NOMO-1 (cell line): ENCODE results near the gene TRIM72.
"Not testable (repeated sequence)": the region's sequence is repeated elsewhere in the genome, so short reads cannot be mapped to it uniquely, and the experiment has no call there.

ENCODE experiments used
- DNase-seq, 2 experiments: peaks; one replicate each; lab custom pipeline; 2025; ENCODE audit not compliant: unreplicated experiment in 2 of 2; lab: John Stamatoyannopoulos, UW

The TRIM72 gene

DNA sequence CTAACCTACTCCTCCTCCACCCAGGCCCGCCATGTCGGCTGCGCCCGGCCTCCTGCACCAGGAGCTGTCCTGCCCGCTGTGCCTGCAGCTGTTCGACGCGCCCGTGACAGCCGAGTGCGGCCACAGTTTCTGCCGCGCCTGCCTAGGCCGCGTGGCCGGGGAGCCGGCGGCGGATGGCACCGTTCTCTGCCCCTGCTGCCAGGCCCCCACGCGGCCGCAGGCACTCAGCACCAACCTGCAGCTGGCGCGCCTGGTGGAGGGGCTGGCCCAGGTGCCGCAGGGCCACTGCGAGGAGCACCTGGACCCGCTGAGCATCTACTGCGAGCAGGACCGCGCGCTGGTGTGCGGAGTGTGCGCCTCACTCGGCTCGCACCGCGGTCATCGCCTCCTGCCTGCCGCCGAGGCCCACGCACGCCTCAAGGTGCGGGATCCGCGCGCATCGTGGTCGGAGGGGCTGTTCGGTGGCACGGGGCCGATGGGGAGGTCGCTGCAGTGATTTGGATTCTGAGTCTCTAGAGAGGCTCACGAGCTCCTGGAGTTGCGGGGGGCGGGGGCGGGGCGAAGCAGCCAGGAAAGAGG is 878 bp downstream of the TRIM72 start:
- DNase-seq: no peak

DNA sequence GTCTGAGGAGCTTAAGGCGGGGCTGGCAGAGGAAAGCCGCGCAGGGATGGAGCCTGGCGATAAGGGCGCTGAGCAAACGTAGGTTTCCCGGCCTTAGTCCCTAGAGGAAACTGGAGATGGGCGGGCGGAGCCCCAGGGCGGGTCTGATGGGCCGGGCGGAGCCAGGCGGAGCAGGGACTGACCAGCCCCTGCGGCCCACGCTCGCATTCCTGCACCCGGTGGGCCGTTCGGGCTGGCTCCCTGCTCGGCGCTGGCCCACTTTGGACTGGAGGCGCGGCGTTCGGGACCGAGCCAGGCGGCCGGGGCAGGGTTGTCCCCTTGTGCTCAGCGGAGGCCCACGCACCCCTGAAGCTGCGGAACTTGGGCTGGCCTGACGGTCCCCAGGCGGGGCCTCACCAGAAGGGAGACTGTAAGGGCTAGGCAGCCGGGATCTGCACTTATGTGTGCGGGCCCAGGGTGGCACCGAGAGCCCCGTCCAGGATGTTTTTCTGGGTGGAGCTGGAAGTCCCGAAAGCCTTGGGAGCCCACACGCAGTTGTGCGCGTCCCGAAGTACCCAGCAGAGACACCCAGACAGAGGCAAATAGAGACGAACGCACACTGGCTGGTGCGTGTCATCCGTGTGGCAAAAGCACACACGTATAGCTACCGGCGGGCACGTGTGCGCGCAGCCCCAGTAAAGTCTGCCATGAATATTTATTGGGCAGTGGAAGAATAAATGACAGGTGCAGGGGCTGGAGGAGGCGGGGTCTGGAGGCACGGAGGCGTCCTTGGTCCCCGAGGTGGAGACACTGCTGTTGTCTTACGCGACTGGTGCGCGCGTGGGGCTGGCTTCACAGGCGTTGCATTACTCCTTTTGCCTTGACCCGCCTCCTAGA is 1.6 kb downstream of the TRIM72 start:
- no peak for DNase-seq

DNA sequence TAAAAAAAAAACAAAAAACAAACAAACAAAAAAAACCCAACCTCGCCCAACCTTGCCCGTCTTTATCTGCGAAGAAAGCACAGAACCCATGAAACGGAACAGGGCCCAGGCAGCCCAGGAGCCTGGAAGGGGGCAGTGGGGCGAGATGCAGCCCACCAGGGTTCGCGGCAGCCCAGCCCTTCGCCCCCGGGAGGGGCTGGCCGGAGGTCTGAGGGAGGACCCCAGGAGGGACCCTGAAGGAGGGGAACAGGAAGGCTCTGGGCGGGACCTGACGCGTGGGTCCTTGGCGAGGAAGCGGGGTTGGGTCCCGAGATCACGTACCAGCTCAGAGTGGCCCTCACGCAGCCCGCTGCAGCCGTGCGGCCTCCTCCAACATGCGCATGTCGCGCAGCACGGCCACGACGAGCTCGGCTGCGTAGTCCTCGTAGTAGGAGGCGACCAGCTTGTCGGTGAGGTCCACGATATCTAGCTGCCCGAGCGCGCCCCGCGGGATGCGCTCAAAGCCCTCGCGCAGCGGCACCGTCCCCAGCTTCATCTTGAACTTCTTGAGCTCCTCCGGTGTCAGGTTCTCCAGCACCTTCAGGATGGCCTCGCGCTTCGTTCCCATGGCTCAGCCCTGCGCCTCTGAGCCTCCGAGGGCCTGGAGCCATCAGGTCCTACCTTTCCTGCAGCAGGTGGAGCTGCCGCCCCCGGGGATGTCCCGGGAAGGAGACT is 2.7 kb downstream of the TRIM72 start, which contains the start of gene PYDC1:
Gene PYDC1 (minus strand): TSS at position 714 of the 714 bp plus-strand sequence. CDS start 107 bp downstream, at position 607.
- no peak for DNase-seq

DNA sequence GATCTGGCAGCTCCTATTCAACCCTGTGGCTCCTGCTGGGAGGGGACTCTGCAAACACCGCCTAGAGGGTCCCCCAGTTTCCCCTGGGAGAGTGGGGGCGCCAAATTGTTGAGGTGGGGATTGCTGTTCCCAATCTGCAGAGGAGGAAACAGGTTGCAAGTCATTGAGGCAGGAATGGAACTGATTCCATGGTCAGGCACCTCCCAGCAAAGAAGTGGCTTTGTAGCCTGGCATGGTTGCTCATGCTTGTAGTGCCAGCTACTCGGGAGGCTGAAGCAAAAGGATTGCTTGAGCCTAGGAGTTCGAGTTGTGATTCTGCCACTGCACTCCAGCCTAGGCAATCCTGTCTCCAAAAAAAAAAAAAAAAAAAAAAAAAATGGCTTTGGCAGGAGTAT is 3.2 kb downstream of the TRIM72 start:
- no peak for DNase-seq

DNA sequence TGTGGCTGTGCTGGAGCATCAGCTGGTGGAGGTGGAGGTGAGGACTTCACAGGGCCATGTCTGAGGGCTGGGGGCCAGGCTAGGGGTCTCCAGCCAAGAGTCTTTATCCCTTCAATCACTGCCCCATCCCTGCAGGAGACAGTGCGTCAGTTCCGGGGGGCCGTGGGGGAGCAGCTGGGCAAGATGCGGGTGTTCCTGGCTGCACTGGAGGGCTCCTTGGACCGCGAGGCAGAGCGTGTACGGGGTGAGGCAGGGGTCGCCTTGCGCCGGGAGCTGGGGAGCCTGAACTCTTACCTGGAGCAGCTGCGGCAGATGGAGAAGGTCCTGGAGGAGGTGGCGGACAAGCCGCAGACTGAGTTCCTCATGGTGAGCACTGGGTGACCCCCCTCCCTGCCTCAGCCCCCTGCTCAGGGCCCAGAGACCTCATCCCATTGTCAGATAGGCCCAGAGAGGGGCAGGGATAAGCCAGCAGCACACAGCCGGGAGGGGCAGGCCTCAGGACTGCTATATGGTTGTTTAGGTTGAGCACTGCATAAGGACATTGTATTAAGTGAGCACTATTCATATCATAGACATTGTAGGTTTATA is 5.3 kb downstream of the TRIM72 start:
- DNase-seq: no peak

DNA sequence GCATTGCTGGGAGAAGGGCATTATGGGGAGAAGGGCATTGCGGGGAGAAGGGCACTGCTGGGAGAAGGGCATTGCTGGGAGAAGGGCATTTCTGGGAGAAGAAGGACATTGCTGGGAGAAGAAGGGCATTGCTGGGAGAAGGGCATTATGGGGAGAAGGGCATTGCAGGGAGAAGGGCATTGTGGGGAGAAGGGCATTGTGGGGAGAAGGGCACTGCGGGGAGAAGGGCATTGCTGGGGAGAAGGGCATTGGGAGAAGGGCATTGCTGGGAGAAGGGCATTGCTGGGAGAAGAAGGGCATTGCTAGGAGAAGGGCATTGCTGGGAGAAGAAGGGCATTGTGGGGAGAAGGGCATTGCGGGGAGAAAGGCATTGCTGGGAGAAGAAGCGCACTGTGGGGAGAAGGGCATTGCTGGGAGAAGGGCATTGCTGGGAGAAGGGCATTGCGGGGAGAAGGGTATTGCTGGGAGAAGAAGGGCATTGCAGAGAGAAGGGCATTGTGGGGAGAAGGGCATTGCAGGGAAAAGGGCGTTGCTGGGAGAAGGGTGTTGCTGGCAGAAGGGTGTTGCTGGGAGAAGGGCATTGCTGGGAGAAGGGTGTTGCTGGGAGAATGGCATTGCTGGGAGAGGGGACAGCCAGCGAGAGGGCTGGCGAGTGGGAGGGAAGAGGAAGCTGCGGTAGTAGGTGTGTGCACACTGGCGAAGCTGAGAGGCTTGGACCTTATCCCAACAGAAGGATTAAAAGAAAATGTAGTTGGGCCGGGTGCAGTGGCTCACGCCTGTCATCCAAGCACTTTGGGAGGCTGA is 7.6 kb downstream of the TRIM72 start:
- no peak for DNase-seq

DNA sequence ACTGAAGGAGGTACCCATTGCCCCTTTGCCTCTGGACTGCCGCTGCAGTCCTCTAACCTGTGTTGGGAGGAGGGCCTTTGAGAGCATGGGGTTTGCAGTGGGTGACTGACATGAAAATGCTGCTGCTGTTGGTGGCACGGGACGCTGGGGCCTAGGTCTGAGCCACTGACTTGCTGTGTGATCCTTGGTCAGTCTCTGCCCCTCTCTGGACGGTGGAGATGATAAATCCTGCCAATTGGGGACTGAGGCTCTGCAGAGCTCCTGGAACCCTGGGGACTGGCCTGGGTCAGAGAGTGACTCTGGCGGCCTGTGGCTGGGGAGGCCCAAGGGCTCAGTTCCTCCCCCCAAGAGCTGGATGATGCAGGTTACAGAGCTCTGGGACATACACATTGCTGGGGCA is 9.1 kb downstream of the TRIM72 start:
- no peak for DNase-seq

DNA sequence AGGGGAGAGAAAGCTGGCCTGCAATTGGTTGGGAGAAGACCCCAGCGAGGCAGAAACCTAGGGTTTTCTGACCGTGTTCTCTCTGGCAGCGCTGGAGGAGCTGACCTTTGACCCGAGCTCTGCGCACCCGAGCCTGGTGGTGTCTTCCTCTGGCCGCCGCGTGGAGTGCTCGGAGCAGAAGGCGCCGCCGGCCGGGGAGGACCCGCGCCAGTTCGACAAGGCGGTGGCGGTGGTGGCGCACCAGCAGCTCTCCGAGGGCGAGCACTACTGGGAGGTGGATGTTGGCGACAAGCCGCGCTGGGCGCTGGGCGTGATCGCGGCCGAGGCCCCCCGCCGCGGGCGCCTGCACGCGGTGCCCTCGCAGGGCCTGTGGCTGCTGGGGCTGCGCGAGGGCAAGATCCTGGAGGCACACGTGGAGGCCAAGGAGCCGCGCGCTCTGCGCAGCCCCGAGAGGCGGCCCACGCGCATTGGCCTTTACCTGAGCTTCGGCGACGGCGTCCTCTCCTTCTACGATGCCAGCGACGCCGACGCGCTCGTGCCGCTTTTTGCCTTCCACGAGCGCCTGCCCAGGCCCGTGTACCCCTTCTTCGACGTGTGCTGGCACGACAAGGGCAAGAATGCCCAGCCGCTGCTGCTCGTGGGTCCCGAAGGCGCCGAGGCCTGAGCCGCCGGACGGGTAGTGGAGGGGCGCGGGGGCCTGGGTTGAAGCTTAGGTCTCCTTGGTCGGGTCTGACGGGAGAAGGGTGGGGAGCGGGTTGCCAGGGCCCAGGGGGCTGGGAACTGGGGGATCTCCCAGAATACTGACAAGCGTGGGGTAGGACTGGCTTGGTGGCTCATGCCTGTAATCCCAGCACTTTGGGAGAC is 10.4 kb downstream of the TRIM72 start:
- no peak for DNase-seq

DNA sequence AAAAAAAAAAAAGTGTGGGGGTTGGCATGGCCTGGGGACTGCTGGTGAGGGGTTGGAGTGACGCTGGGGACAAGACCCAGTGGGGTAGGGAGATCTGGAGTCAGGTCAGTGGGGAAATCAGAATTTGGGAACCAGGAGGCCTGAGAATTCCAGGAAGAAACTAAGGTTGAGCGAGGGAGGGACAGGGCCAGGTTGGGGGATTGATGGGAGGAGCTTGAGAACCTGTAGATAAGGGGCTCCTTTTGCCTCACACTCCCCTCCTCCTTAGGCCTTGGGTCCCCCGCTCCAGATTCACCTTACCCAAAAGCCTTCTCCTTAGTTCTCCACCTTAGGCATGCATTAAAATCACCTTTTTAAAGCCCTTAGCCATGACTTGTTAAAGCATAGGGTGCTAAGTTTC is 11.3 kb downstream of the TRIM72 start:
- no peak for DNase-seq

DNA sequence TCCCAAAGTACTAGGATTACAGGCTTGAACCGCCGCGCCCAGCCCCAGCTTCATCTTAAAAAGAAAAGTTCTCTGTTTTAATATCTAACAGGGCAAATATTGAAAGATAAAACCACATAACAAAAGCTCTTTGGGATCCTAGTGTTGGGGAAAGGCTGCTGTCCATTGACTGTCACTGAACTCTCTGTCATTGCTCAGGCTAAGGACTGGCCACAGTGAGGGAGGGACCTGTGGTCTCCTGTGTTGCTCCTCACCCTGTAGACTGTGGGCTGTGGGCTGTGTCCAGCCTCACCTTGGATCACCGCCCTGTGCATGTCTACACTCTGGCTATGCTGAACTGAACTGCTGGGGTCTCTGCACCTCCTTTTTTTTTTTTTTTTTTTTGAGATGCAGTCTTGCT is 14.3 kb downstream of the TRIM72 start:
- no peak for DNase-seq

DNA sequence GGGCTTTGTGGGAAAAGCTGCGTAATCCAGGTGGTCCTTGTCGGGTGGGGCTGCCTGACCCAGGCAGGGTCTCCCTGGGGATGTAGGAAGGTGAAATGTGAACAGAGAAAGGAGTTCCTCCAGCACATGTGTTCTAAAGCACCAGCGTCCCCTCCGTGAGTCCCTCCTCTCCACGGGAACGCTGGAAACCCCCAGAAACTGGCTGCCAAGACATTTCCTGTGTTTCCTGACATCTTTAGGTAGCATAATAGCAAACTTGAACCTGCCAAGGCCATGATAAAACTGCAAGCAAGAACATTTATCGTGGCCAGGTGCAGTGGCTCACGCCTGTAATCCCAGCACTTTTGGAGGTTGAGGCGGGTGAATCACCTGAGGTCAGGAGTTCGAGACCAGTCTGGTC is 15.6 kb downstream of the TRIM72 start:
- DNase-seq: no peak

DNA sequence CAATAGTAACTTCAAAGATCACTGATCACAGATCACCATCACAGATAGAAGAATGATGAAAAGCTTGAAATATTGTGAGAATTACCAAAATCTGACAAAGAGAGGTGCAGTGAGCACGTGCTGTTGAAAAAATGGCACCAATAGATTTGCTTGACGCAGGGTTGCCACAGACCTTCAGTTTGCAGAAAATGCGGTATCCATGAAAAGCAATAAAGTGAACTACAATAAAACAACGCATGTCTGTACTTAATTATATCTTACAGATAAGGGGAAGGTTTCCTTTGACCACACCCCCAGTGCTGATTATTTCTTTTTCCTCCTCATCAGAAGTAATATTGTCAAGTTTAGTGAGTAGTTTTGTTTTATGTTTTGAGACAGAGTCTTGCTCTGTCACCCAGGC is 24.1 kb downstream of the TRIM72 start:
- no peak for DNase-seq

DNA sequence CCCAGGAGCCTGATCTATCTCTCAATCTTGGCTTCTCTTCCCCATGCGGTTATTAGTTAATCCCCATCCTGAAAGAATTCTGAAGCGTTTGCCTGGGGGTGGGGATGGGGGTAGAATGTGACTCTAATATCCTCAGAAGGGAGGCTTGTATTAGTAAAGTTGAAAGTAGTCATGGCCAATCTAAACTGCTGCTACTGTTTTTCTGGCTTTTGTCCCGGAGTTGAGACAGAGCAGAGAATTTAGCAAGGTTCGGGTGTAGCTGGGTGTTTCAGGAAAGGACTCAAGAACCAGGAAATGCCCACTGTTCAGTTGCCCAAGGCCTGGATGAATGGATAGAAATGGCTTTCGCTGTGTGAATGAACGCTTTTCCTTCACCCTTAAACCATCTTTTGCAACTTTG is 28.3 kb downstream of the TRIM72 start:
- no peak for DNase-seq

DNA sequence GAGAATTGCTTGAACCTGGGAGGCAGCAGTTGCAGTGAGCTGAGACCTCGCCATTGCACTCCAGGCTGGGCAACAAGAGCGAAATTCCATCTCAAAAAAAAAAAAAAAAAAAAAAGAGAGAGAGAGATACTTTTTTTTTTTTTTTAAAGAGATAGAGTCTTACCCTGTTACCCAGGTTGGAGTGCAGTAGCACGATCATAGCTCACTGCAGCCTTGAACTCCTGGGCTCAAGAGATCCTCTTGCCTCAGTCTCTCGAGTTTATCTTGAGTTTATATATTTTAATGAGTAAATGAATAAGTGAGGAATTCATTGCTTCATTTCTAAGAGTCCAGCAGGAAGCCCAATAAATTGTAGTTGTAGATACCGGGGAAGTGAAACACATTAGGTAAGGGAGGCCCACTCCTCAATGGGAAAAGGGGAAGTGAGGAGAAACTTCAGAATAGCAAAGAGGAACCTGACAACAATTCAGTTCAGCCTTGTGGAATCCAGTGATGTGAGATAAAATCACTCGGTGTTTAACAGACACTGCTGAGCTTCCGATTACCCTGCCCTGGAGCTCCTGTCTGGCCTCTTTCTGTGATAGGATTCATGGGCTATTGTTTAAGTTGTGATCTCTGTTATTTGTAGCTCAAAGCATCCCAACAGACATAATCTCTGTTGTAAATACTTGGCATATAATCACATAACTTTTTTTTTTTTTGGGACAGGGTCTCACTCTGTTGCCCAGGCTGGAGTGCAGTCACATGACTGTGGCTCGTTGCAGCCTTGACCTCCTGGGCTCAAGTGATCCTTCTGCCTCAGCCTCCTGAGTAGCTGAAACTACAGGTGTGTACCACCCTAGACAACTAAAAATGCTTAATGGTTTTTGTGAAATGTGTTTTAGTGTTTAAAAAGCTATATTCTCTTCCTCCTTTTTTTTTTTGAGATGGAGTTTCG is 30.1 kb downstream of the TRIM72 start:
- DNase-seq: peak; percentile 69 to 98

DNA sequence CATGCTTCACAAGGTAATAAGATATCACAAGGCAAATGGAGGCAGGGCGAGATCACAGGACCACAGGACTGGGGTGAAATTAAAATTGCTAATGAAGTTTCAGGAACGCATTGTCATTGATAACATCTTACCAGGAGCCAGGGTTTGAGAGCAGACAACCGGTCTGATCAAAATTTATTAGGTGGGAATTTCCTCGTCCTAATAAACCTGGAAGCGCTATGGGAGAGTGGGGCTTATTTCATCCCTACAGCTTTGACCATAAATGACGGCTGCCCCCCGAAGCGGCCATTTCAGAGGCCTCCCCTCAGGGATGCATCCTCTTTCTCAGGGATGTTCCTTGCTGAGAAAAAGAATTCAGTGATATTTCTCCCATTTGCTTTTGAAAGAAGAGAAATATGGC is 31.7 kb downstream of the TRIM72 start:
- DNase-seq: not testable (repeated sequence)

DNA sequence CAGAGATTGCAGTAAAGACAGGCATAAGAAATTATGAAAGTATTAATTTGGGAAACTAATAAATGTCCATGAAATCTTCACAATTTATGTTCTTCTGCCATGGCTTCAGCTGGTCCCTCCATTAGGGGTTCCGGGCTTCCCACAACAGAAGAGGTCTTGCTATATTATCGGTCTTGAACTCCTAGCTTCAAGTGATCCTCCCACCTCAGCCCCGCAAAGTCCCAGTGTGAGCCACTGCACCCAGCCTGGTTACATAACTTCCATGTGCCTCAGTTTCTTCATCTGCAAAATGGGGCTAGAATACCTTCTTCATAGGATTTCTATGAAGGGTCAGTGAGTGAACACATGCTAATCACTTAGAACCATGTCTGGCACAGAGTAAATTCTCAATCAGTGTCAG is 32.4 kb downstream of the TRIM72 start:
- no peak for DNase-seq

DNA sequence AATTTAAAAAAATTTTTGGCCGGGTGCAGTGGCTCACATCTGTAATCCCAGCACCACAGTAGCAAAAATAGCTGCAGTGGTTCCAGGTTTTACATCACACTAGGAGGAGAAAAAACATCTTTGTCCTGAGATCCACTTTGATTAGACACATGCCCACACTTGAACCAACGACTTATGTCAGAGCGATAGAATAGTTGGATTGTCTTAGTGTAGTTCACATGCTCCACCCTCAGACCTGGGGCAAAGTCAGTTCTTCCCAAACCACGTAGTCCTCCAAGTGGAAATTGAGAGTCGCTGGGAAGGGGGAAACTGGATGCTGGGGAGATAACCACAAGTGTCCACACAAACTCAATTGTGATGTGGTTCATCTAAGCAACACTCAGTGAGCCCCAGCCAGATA is 34.4 kb downstream of the TRIM72 start:
- DNase-seq: no peak

DNA sequence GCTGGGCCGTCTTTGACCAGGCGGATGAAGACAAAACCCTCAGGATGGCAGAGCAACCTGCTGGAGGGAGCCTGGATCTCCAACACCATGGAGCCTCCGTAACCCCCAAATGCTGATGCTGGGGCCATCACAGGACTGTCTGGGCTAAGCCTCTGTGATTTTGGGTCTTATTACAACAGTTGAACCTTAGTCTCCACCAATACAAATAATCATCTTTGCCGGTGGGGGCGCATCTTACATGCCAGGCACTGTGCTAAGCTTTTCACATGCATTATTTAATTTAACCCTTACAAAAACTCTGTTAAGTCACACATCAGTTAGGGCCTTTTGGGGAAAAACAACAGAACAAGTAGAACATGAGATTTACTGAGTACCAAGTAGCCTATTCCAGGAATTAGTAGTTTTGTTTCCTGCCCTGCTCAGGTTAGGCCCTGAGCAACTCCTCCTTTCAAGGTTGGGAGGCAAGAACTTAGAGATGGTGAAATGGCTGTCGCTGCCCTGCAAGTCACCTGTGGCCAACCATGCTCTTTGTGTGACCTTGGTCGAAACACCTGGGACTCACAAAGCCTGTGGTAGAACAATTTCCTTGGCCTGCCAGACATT is 37.0 kb downstream of the TRIM72 start:
- DNase-seq: no peak
